Measurements from ENCODE around the gene MANBA.

MANBA gene

GRCh38 chr4:102629673-102630072 is 131.1 kb downstream of the MANBA start:
- no peaks in the 10 kb centered on the region for H3K79me2 ChIP-seq (ENCODE audit: insufficient read depth, low read length)
- no peak for TF ChIP-seq CTCF (IDR thresholded peaks at IDR 0.05; ENCODE audit: insufficient read depth, low read length, poor library complexity, severe bottlenecking)
- TF ChIP-seq EZH2phosphoT487 (conservative IDR thresholded peaks at IDR 0.05; ENCODE audit: low read length), result no peak
- H3K4me3 ChIP-seq (ENCODE audit: insufficient read depth, low read length, poor library complexity, severe bottlenecking), result no peak overlapping the region
- H2AFZ ChIP-seq (ENCODE audit: low read depth, low read length, severe bottlenecking), result no peak overlapping the region
- no peak overlapping the region for H3K9ac ChIP-seq (ENCODE audit: low read length)
- H3F3A ChIP-seq (ENCODE audit: insufficient read depth), result no peaks in the 10 kb centered on the region
- no peak overlapping the region for H3K4me2 ChIP-seq (ENCODE audit: low read depth, low read length, poor library complexity, severe bottlenecking)
- no peaks in the 10 kb centered on the region for H4K20me1 ChIP-seq (ENCODE audit: low read depth, low read length)
- H3K27me3 ChIP-seq (ENCODE audit: low read length), result no peaks in the 10 kb centered on the region
- H3K27ac ChIP-seq (ENCODE audit: low read depth, low read length), result no peak overlapping the region
- H3K9me3 ChIP-seq (ENCODE audit: insufficient read depth, low read length), result no peaks in the 10 kb centered on the region
- no peaks in the 10 kb centered on the region for H3K36me3 ChIP-seq (ENCODE audit: low read length)
- H3K9me2 ChIP-seq (replicated peaks; ENCODE audit: insufficient read depth, low read length), result no peaks in the 10 kb centered on the region

- Histone ChIP-seq H3K27me3 (ENCODE audit: low read length) (no peaks in the 10 kb centered on the region), H2AFZ (ENCODE audit: low read depth, low read length, severe bottlenecking) (no peak overlapping the region), H3K4me3 (ENCODE audit: insufficient read depth, low read length, poor library complexity, severe bottlenecking) (no peak overlapping the region), H4K20me1 (ENCODE audit: low read depth, low read length) (no peaks in the 10 kb centered on the region), H3K79me2 (ENCODE audit: insufficient read depth, low read length) (no peaks in the 10 kb centered on the region), H3K9ac (ENCODE audit: low read length) (no peak overlapping the region), H3K4me2 (ENCODE audit: low read depth, low read length, poor library complexity, severe bottlenecking) (no peak overlapping the region), H3K9me3 (ENCODE audit: insufficient read depth, low read length) (no peaks in the 10 kb centered on the region), H3F3A (ENCODE audit: insufficient read depth) (no peaks in the 10 kb centered on the region), H3K27ac (ENCODE audit: low read depth, low read length) (no peak overlapping the region), H3K36me3 (ENCODE audit: low read length) (no peaks in the 10 kb centered on the region), H3K9me2 (replicated peaks; ENCODE audit: insufficient read depth, low read length) (no peaks in the 10 kb centered on the region)
- TF ChIP-seq EZH2phosphoT487 (conservative IDR thresholded peaks at IDR 0.05; ENCODE audit: low read length) (no peak), CTCF (IDR thresholded peaks at IDR 0.05; ENCODE audit: insufficient read depth, low read length, poor library complexity, severe bottlenecking) (no peak)
Measured at GRCh38 chr4:102627831-102628523, 132.8 kb downstream of the MANBA start.

GRCh38 chr4:102625232-102625930 is 135.4 kb downstream of the MANBA start:
- TF ChIP-seq EZH2phosphoT487 (conservative IDR thresholded peaks at IDR 0.05; ENCODE audit: low read length) (no peak), CTCF (IDR thresholded peaks at IDR 0.05; ENCODE audit: insufficient read depth, low read length, poor library complexity, severe bottlenecking) (no peak)
- Histone ChIP-seq H3K4me2 (ENCODE audit: low read depth, low read length, poor library complexity, severe bottlenecking) (no peak overlapping the region), H3K27ac (ENCODE audit: low read depth, low read length) (no peak overlapping the region), H3K27me3 (ENCODE audit: low read length) (no peaks in the 10 kb centered on the region), H3K4me3 (ENCODE audit: insufficient read depth, low read length, poor library complexity, severe bottlenecking) (no peak overlapping the region), H3F3A (ENCODE audit: insufficient read depth) (no peaks in the 10 kb centered on the region), H3K36me3 (ENCODE audit: low read length) (no peaks in the 10 kb centered on the region), H4K20me1 (ENCODE audit: low read depth, low read length) (no peaks in the 10 kb centered on the region), H2AFZ (ENCODE audit: low read depth, low read length, severe bottlenecking) (no peak overlapping the region), H3K9me2 (replicated peaks; ENCODE audit: insufficient read depth, low read length) (no peaks in the 10 kb centered on the region), H3K79me2 (ENCODE audit: insufficient read depth, low read length) (no peaks in the 10 kb centered on the region), H3K9ac (ENCODE audit: low read length) (no peak overlapping the region), H3K9me3 (ENCODE audit: insufficient read depth, low read length) (no peaks in the 10 kb centered on the region)
